HG03439 (cell line): ENCODE results near the gene NUDT3.
"Not testable (repeated sequence)": the region's sequence is repeated elsewhere in the genome, so short reads cannot be mapped to it uniquely, and the experiment has no call there.

Source experiments
- ATAC-seq: cut with Tn5 transposase; IDR thresholded peaks from one replicate; pipeline ENCODE4 v1.9.1; 2021; ENCODE audit warnings: mild to moderate bottlenecking, moderate library complexity; ENCODE audit not compliant: unreplicated experiment

The NUDT3 gene

DNA sequence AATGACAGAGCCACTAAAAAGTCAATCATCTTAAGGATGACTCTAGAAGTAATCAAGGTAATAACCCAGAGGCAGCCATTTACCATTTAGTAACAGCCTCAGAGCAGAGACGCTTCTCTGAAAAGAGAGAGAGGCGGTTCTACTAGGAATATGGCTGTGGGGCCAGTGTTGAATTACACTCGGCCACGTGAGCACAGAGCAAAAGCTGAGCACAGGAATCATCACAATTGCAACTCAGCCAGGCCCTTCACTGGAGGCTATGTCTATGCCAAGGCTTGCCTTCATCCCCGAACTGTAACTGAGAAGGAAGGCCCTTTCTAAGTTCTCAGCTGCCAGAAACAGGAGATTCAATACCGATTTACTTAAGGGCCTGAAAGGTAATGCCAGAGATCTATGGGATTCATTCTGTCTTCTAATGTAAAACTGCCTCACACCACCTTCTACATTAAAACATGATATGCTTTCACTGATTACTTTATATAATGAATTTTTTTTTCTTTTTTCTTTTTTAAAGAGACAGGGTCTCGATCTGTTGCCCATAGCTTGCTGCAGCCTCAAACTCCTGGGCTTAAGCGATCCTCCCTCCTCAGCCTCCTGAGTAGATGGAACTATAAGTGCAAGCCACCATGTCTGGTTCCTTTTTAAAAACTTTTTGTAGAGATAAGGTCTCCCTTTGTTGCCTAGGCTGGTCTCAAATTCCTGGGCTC is 67.6 kb downstream of the NUDT3 start:
- no peak for ATAC-seq

- ATAC-seq: not testable (repeated sequence)
Observed at GRCh38 chr6:34324221-34324620, 68.2 kb downstream of the NUDT3 start.

DNA sequence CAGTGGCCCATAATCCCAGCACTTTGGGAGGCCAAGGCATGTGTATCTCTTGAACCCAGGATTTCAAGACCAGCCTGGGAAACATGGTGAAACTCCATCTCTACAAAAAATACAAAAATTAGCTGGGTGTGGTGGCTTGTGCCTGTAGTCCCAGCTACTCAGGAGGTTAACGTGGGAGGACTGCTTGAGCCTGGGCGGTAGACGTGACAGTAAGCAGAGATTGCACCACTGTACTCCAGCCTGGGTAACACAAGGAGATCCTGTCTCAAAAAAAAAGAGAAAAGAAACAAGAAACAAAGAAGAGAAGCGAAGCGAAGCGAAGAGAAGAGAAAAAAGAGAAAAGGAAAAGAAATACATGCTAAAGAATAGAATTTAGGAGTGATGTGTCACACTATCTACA is 69.2 kb downstream of the NUDT3 start:
- ATAC-seq: no peak

DNA sequence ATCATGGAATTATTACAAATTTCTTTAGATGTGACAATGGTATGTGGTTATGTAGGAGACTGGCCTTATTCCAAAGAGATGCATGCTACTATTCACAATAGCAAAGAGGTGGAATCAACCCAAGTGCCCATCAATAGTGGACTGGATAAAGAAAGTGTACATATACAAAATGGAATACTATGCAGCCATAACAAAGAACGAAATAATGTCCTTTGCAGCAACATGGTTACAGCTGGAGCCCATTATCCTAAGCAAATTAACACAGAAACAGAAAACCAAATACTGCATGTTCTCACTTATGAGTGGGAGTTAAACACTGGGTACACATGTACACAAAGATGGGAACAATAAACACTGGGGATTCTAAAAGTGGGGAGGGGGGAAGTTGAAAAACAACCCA is 69.7 kb downstream of the NUDT3 start:
- ATAC-seq: no peak

GRCh38 chr6:34321821-34322220 is 70.6 kb downstream of the NUDT3 start:
- no peak for ATAC-seq

DNA sequence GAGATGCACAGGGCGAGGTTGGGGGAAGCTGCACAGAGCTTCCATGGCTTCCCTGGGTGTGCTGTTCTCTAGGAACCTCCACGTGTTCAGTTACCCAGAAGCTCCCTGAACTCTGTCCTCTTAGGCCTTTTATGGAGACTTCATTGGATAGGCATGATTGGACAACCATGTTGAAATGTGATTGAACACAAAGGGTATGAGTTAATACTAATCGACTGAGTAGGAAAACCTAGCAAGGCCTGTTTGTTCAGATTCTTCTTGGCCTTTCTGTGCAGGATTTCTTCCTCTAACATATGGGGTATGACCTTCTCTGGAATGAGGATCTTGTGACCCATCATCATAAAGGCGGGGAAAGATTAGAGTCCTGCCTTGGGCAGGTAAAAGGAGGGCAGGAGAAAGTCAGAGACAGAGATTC is 73.0 kb downstream of the NUDT3 start:
- no peak for ATAC-seq

DNA sequence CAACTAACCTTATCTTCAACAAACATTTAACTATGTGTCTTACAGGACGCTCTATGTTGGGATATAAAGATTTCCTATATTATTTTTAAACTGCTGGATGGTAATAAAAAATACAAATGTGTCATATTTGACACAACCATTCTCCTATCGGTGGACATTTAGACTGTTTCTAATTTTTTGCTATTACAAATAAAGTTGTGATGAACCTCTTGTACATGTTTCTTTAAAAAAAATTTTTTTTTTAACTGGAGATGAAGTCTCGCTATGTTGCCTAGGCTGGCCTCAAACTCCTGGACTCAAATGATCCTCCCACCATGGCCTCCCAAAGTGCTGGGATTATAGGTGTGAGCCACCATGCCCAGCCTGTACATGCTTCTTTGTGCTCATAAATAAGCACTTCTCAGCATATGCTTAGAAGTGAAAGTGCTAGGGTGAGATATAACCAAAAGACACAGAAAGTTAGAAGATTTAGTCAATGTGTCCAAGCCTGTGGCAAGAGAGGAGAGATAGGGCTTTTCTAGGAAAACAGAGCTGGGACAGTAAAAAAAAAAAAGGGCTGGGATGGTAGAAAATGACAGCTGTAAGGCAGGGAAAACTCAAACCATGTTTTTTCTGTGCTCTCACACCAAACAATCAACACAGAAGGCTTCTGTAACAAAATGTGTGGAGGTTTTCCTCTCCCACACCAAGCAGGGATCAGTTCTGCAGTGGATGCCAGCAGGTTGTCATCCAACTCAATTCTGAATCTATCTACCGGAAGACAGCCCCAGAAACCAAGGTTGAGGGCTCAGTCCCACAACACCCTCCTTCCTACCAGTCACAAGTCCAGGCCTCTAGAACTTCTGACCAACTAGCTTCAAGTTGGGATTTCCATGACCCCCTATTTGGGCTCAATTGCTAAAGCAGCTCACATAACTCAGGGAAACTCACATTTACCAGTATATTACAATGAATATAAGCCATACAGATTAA is 73.7 kb downstream of the NUDT3 start:
- no peak for ATAC-seq

GRCh38 chr6:34317882-34318498 is 74.5 kb downstream of the NUDT3 start:
- ATAC-seq: no peak

DNA sequence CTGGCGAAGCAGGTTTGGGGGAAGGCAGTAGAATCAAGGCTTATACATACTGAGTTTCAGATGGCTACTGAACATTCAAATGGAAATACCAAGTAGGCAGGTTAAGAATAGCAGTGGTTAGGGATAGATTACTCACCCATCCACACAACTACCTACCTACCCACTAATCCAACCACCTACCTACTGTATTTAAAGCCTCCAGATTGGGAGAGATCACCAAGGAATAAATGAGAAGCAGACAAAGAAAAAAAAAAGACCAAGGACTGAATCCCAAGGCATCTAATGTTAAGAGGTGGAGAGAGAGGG is 75.3 kb downstream of the NUDT3 start:
- ATAC-seq: no peak

GRCh38 chr6:34316431-34317171 is 75.9 kb downstream of the NUDT3 start:
- ATAC-seq: no peak

DNA sequence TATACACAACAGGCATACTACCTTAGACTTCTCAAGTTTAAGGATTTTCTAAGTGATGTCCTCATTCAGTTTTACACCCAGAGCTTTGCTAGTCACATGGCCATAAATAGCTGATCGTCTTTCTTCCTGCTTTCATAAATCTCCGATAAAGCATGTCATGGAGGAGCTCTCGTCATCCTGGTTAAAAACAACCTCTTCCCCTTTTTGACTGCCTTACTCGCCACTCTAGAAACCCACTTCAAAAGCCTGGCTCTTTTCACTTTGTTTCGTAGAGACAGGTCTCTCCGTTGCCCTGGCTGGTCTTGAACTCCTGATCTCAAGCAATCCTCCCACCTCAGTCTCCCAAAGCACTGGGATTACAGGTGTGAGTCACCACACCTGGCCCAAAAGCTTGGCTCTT is 76.7 kb downstream of the NUDT3 start:
- ATAC-seq: no peak

DNA sequence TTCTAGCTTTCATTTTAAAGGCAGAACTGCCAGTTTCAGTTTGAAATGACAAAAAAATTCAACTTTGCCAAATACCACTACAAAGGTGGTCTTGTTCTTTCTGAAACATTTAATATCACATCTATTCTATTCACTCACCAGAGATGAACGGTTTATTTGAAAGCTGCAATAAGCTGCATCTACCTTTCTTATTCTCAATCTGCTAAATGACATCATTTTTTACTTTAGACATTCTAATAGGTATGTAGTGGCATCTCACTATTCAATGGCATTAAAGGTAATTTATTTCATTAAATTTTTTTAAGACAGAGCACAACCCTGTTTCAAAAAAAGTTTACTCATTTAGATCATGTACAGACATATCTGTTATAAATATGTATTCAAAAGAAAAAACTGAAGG is 77.2 kb downstream of the NUDT3 start:
- no peak for ATAC-seq

DNA sequence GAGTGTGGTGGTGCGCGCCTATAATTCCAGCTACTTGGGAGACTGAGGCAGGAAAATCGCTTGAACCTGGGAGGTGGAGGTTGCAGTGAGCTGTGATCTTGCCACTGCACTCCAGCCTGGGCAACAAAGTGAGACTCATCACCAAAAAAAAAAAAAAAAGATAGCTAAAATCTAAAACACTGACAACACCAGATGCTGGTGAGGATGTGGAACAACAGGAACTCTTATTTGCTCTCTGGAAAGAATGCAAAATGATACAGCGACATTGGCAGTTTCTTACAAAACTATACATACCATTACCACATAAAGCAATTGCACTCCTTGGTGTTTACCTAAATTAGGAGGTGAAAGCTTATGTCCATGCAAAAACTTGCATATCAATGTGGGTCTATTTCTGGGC is 80.2 kb downstream of the NUDT3 start:
- no peak for ATAC-seq

DNA sequence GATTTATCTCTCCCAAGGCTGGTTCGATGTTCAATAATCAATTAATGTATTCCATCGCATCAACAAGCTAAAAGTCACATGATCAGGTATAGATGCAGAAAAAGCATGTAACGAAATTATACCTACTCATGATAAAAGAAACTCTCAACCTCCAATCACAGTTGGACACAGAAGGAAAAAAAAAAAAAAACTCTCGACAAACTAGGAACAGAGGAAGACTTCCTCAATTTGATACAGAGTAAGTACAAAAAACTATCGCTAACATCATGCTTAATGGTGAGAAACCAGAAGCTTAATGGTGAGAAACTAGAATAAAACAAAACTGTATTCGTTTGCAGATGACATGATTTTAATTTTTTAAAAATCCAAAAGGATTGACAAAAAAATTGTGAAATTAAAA is 81.7 kb downstream of the NUDT3 start:
- ATAC-seq: no peak

- ATAC-seq: no peak
Observed at GRCh38 chr6:34308483-34308882, 84.0 kb downstream of the NUDT3 start.

DNA sequence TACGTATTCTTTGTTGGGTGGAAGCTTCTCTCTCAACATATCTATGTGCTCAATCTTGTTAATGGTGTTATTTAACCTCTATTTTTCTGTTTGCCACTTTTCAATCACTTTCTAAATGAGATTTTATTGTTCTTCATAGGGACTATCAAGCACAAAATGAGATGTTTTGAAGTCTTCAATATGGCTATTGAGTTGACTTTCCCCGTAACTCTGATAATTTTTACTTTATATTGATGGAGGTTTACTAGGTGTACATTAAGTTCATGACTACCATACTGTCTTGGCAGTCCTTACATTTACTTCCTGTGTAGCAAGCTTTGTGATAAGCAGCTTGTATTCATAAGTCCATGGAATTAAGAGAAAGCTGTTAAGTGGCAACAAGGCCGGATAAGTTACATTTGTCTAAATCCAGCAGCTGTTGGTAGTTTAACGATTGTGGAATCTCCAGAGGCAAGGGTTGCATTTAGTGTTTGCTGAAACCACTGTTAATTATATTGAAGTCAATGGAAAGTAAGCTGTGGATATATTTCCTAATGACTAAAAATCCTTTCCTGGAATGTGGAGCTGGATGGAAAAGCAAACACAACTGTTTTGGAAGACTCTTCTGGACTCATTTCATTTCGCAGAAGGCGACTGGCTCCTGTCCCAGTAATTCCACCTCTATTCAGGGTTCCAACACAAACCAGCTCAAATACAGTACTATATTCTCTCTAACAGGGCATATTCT is 86.3 kb downstream of the NUDT3 start:
- ATAC-seq: no peak

DNA sequence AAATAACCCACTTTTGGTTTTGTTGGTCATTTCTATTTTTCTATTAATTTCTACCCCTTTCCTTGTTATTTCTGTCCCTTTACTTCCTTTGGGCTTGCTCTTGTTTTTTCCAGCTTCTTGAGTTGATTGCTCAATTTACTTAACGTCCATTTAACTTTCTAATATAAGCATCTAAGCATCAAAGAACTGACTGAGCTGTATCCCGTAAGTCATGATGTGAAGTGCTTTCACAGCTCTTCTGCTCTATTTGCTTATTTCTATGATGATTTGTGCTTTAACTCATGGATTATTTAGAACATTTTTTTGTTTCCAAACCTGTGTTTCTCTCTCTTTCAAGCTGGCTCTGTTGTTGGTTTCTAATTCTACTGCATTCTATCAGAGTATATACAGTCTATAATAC is 87.0 kb downstream of the NUDT3 start:
- ATAC-seq: no peak

- no peak for ATAC-seq
Observed at GRCh38 chr6:34304164-34304563, 88.3 kb downstream of the NUDT3 start.

GRCh38 chr6:34302929-34303328 is 89.5 kb downstream of the NUDT3 start:
- ATAC-seq: no peak

GRCh38 chr6:34301408-34301807 is 91.1 kb downstream of the NUDT3 start:
- no peak for ATAC-seq

DNA sequence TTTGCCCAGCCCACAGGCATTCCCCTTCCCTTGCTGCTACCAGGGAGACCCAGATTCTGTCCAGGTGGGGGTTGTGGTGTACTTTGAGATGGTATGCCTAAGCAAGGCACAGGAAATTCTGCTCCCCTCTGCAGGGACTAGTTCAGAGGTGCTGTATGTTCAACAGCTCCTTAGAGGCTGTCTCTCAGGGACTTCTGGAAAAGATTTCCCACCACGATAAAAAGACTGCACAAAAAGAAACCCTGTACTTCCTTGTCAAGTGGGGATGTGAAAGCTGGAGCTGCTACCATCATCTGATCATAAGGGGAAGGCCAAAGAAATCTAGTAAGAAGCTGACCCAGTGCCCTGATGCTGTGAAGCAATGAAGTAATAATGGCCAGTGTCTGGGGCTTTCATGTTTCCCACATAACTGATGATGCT is 92.1 kb downstream of the NUDT3 start:
- ATAC-seq: no peak
